ENCODE data around the gene AURKB. TPM values are rescaled to one million over a fixed set of nuclear protein-coding genes. Genes with fewer than 3 reads are reported as not detected.

The AURKB gene
- total RNA-seq, 4 donors from 2014 or later, result 3.7 to 18.2 (median 9.5) TPM

- TF ChIP-seq POLR2AphosphoS5 (IDR thresholded peaks at IDR 0.05) (peak; percentile 68 to 95 (median 89)), EP300 (IDR thresholded peaks at IDR 0.05) (no peak), CTCF (IDR thresholded peaks at IDR 0.05) (no peak), POLR2A (IDR thresholded peaks at IDR 0.05) (peak in 1 of 2 donors; percentile 56)
- peak; percentile 94 to 96 for DNase-seq (ENCODE audit: low spot score in 2 of 2)
- under 1% methylated on average over 27 of the region's 44 CpGs for WGBS
- Histone ChIP-seq H3K9me3 (no peaks in the 10 kb centered on the region), H3K4me3 (peak overlapping the region; percentile 96), H3K36me3 (no peaks in the 10 kb centered on the region), H3K4me1 (peaks cover 42% of the 10 kb centered on the region), H3K27me3 (no peaks in the 10 kb centered on the region), H3K27ac (peak overlapping the region; percentile 95)
These were observed 24.6 kb downstream of the AURKB start for GRCh38 chr17:8185582-8186445.

DNA sequence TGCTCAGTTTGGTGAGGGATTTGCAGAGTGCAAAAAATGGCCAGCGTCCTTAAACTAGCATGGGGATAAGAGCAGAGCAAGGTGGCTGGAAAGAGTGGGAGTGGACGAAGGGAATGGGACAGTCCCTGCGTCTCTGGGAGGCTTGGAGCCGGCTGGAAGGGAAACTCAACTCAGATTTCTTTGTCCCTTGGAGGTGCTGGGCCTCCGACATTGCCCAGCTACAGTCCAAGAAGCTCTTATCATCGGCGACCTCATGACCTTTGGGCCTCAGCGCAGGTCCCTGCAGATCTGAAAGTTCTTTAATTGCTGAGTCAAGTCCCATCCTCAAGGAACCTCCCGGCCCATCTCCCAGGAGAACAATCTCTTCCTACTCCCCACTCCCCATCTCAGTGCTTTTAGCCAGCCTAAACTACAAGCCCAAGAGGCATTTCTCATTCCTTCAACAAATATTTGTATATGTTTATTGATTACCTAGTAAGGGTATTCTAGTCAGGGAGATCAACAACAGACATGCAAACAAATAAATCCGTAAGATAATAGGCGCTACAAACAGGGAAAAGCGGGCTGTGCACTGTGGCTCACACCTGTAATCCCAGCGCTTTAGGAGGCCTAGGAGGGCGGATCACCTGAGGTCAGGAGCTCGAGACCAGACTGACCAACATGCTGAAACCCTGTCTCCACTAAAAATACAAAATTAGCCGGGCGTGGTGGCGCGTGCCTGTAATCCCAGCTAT, 33.2 kb downstream of the AURKB start:
- Histone ChIP-seq H3K4me3 (peak overlapping the region; percentile 70), H3K36me3 (no peaks in the 10 kb centered on the region), H3K27ac (peak overlapping the region; percentile 79), H3K27me3 (no peaks in the 10 kb centered on the region), H3K9me3 (no peaks in the 10 kb centered on the region), H3K4me1 (peaks cover 43% of the 10 kb centered on the region)
- no peak for DNase-seq (ENCODE audit: low spot score in 2 of 2)
- 79% methylated on average over 14 of the region's 19 CpGs for WGBS
- no peak for TF ChIP-seq POLR2AphosphoS5 (IDR thresholded peaks at IDR 0.05)
- TF ChIP-seq POLR2A (IDR thresholded peaks at IDR 0.05), result no peak

- DNase-seq (ENCODE audit: low spot score in 2 of 2), result peak; percentile 94 to 96
- WGBS, result 3% methylated on average over 23 of the region's 56 CpGs
- TF ChIP-seq EP300 (IDR thresholded peaks at IDR 0.05), result no peak
- TF ChIP-seq POLR2A (IDR thresholded peaks at IDR 0.05), result no peak
- TF ChIP-seq CTCF (IDR thresholded peaks at IDR 0.05), result peak in 1 of 2 donors; percentile 10
- TF ChIP-seq POLR2AphosphoS5 (IDR thresholded peaks at IDR 0.05), result no peak
- Histone ChIP-seq H3K36me3 (no peaks in the 10 kb centered on the region), H3K4me1 (peaks cover 43% of the 10 kb centered on the region), H3K27ac (peak within 1 kb of the TSS; percentile 79), H3K27me3 (no peaks in the 10 kb centered on the region), H3K9me3 (no peaks in the 10 kb centered on the region), H3K4me3 (peak within 1 kb of the TSS; percentile 70)
These were observed 34.0 kb downstream of the AURKB start, which contains the start of gene TMEM107 for GRCh38 chr17:8176197-8176940. TMEM107 (minus strand) TSS chr17:8176380; CDS start chr17:8176286, 94 bp downstream.

GRCh38 chr17:8175795-8176196, 34.6 kb downstream of the AURKB start:
- peak overlapping the region; percentile 79 for H3K27ac ChIP-seq
- no peaks in the 10 kb centered on the region for H3K27me3 ChIP-seq
- no peaks in the 10 kb centered on the region for H3K36me3 ChIP-seq
- WGBS, result 9% methylated on average over 11 of the region's 11 CpGs
- H3K4me1 ChIP-seq, result peaks cover 43% of the 10 kb centered on the region
- TF ChIP-seq EP300 (IDR thresholded peaks at IDR 0.05) (no peak), POLR2AphosphoS5 (IDR thresholded peaks at IDR 0.05) (no peak), CTCF (IDR thresholded peaks at IDR 0.05) (no peak), POLR2A (IDR thresholded peaks at IDR 0.05) (no peak)
- peak overlapping the region; percentile 70 for H3K4me3 ChIP-seq
- no peaks in the 10 kb centered on the region for H3K9me3 ChIP-seq
- peak in 1 of 2 donors; percentile 70 for DNase-seq (ENCODE audit: low spot score in 2 of 2)

DNA sequence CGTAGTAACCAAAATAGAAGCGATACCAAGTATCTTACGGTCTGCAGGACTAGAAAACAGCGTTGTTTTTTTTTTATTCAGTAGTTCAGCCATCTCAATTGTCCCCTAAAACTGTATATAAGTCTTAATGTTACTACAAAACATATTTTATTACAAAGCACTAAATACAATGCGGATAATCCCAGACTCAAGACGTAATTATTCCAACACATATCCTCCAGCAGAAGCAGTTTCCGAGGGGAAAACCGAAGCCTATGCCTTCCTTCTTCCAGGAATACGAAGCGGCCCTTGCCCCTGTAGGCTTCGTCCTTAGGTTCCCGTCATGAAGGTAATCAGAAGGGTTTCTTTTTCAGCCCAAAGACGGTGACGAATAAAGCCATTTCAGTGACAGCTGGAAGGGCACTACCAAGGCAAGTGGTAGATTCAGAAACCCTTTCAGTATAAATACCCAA, 36.5 kb downstream of the AURKB start:
- peaks cover 43% of the 10 kb centered on the region for H3K4me1 ChIP-seq
- DNase-seq (ENCODE audit: low spot score in 2 of 2), result no peak
- 3% methylated on average over 14 of the region's 14 CpGs for WGBS
- H3K27me3 ChIP-seq, result no peaks in the 10 kb centered on the region
- no peak for TF ChIP-seq CTCF (IDR thresholded peaks at IDR 0.05)
- no peak for TF ChIP-seq POLR2AphosphoS5 (IDR thresholded peaks at IDR 0.05)
- TF ChIP-seq POLR2A (IDR thresholded peaks at IDR 0.05), result no peak
- TF ChIP-seq EP300 (IDR thresholded peaks at IDR 0.05), result no peak
- H3K36me3 ChIP-seq, result no peaks in the 10 kb centered on the region
- H3K9me3 ChIP-seq, result no peaks in the 10 kb centered on the region
- peak overlapping the region; percentile 46 for H3K4me3 ChIP-seq
- H3K27ac ChIP-seq, result peak overlapping the region; percentile 98
